Trophoblast cell (in vitro differentiated cells and primary cell): Measurements from ENCODE around the gene KIF1B.
A peak's percentile ranks its signal among the peaks of the same experiment; 100 is the strongest.

ENCODE experiments used
- DNase-seq, 2 donors: peaks; one replicate each; pipeline ENCODE4 v3.0.0-alpha.2; 2016
- H2AFZ ChIP-seq: 2 replicates; pipeline ENCODE4 v1.6.1; 2013; ENCODE audit warnings: low read length, moderate library complexity, mild to moderate bottlenecking; ENCODE audit not compliant: insufficient read depth, poor library complexity
- H2AK5ac ChIP-seq: 2 replicates; pipeline ENCODE4 v1.6.1; 2013; ENCODE audit warnings: mild to moderate bottlenecking, low read length
- H2BK120ac ChIP-seq: 2 replicates; pipeline ENCODE4 v1.6.1; 2013; ENCODE audit warnings: low read length, mild to moderate bottlenecking, moderate library complexity; ENCODE audit not compliant: insufficient read depth, poor library complexity
- H2BK12ac ChIP-seq: 2 replicates; pipeline ENCODE4 v1.6.1; 2013; ENCODE audit warnings: mild to moderate bottlenecking, low read length, moderate library complexity
- H2BK5ac ChIP-seq: 2 replicates; pipeline ENCODE4 v1.6.1; 2013; ENCODE audit warnings: low read length, low read depth, moderate library complexity, mild to moderate bottlenecking; ENCODE audit not compliant: poor library complexity
- H3K14ac ChIP-seq: 2 replicates; pipeline ENCODE4 v1.6.1; 2013; ENCODE audit warnings: mild to moderate bottlenecking, low read length
- H3K18ac ChIP-seq: 2 replicates; pipeline ENCODE4 v1.6.1; 2013; ENCODE audit warnings: mild to moderate bottlenecking, low read length
- H3K23ac ChIP-seq: 2 replicates; pipeline ENCODE4 v1.6.1; 2013; ENCODE audit warnings: low read length
- H3K27ac ChIP-seq: 2 replicates; pipeline ENCODE4 v1.5.1; 2013; ENCODE audit warnings: low read depth, mild to moderate bottlenecking, inconsistent platforms, low read length, moderate library complexity
- H3K27me3 ChIP-seq: 2 replicates; pipeline ENCODE4 v1.6.1; 2013; ENCODE audit warnings: inconsistent platforms, mild to moderate bottlenecking, low read length, moderate library complexity; ENCODE audit not compliant: insufficient read depth
- H3K36me3 ChIP-seq, 2 experiments: 1 replicate in 1 of 2; 2 replicates in 1 of 2; pipeline ENCODE4 v1.6.1; 2013; ENCODE audit warnings: low read length in 2 of 2, mild to moderate bottlenecking in 2 of 2, moderate library complexity in 1 of 2; ENCODE audit not compliant: insufficient read depth in 2 of 2, control insufficient read depth in 1 of 2
- H3K4ac ChIP-seq: 2 replicates; pipeline ENCODE4 v1.6.1; 2013; ENCODE audit warnings: low read depth, mild to moderate bottlenecking, low read length, moderate library complexity
- H3K4me1 ChIP-seq, 2 experiments: 1 replicate in 1 of 2; 2 replicates in 1 of 2; pipeline ENCODE4 v1.6.1; 2013; ENCODE audit warnings: low read length in 2 of 2, mild to moderate bottlenecking in 2 of 2, moderate library complexity in 1 of 2; ENCODE audit not compliant: insufficient read depth in 2 of 2, control insufficient read depth in 1 of 2
- H3K4me2 ChIP-seq: 2 replicates; pipeline ENCODE4 v1.6.1; 2013; ENCODE audit warnings: inconsistent platforms, mild to moderate bottlenecking, low read length, moderate library complexity
- H3K4me3 ChIP-seq: 2 replicates; pipeline ENCODE4 v1.5.1; 2013; ENCODE audit warnings: mild to moderate bottlenecking, low read depth, low read length, inconsistent platforms
- H3K79me1 ChIP-seq: one replicate; pipeline ENCODE4 v1.6.1; 2013; ENCODE audit warnings: low read length
- H3K79me2 ChIP-seq: 2 replicates; pipeline ENCODE4 v1.6.1; 2013; ENCODE audit warnings: low read length, mild to moderate bottlenecking; ENCODE audit not compliant: control insufficient read depth, insufficient read depth, poor library complexity
- H3K9ac ChIP-seq: 2 replicates; pipeline ENCODE4 v1.6.1; 2013; ENCODE audit warnings: mild to moderate bottlenecking, low read length
- H3K9me3 ChIP-seq: 2 replicates; pipeline ENCODE4 v1.6.1; 2013; ENCODE audit warnings: low read depth, mild to moderate bottlenecking, control low read depth, inconsistent platforms, low read length; ENCODE audit not compliant: insufficient read depth
- H4K12ac ChIP-seq: 2 replicates; pipeline ENCODE4 v1.6.1; 2013; ENCODE audit warnings: low read depth, mild to moderate bottlenecking, low read length, moderate library complexity
- H4K8ac ChIP-seq: 2 replicates; pipeline ENCODE4 v1.6.1; 2013; ENCODE audit warnings: low read depth, mild to moderate bottlenecking, low read length, moderate library complexity
- H4K91ac ChIP-seq: one replicate; pipeline ENCODE4 v1.6.1; 2013; ENCODE audit warnings: low read depth, mild to moderate bottlenecking, low read length, moderate library complexity
- WGBS: extraction: QIAGEN DNeasy Blood & Tissue Kit; methylation state at CpG from one replicate; pipeline ENCODE4 v1.1.7; 2013; ENCODE audit warnings: missing lambda C conversion rate; ENCODE audit not compliant: insufficient read length, insufficient coverage; ENCODE audit errors: extremely low coverage; 5-methylcytosine and 5-hydroxymethylcytosine counted together

The KIF1B gene

DNA sequence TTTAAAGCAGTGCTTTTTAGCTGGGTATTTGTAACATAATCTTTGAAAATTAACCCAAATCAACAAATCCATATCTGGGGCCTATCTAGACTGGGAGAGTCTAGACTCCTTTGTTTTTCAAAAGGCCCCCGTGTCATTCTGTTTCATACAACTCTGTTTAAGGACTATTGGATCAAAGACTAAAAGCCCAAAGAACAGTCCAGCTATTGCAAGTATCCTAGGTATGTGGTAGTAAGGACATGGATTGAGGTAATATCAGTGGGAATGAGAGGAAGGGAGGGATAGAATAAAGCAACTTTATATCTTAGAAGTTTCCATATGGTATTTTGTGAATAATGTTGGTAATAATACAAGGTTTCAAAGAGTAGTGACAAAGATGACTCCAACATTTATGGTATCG lies 18.2 kb downstream of the KIF1B start:
- H3K27me3 ChIP-seq, result no peaks in the 10 kb centered on the region
- H3K4ac ChIP-seq, result no peak overlapping the region
- H2BK120ac ChIP-seq, result no peak overlapping the region
- H2AFZ ChIP-seq, result no peak overlapping the region
- H3K9ac ChIP-seq, result no peak overlapping the region
- no peak overlapping the region for H2BK5ac ChIP-seq
- H3K18ac ChIP-seq, result no peak overlapping the region
- no peak overlapping the region for H3K23ac ChIP-seq
- H3K36me3 ChIP-seq, result no peaks in the 10 kb centered on the region
- H3K4me1 ChIP-seq, result peaks cover 4 to 6% of the 10 kb centered on the region in 2 experiments
- H3K79me1 ChIP-seq, result no peaks in the 10 kb centered on the region
- no peak overlapping the region for H3K27ac ChIP-seq
- no peak overlapping the region for H2BK12ac ChIP-seq
- H3K4me2 ChIP-seq, result peak overlapping the region; percentile 21
- no peak overlapping the region for H4K12ac ChIP-seq
- H3K9me3 ChIP-seq, result no peaks in the 10 kb centered on the region
- no peak overlapping the region for H2AK5ac ChIP-seq
- peaks cover 6% of the 10 kb centered on the region for H3K79me2 ChIP-seq
- no CpG with 5 or more reads among the region's 2 CpGs for WGBS
- H3K14ac ChIP-seq, result no peak overlapping the region
- H4K91ac ChIP-seq, result no peak overlapping the region
- H4K8ac ChIP-seq, result no peak overlapping the region
- DNase-seq, result no peak
- H3K4me3 ChIP-seq, result no peak overlapping the region

DNA sequence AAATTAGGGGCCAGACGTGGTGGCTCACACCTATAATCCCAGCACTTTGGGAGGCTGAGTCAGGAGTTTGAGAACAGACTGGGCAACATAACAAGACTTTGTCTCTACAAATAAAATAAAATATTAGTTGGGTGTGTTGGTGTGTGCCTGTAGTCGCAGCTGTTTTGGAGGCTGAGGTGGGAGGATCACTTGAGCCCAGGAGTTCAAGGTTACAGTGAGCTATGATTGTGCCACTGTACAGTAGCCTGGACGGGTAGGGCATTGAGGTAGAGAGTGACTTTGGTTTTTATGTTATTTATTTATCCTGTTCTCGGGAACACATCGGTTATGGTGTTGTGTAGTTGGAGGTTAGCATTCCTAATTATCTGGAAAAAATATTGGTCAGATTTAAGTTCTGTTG lies 19.5 kb downstream of the KIF1B start:
- H3K4ac ChIP-seq, result peak overlapping the region; percentile 4
- H2AFZ ChIP-seq, result no peak overlapping the region
- no peak overlapping the region for H2AK5ac ChIP-seq
- H3K14ac ChIP-seq, result no peak overlapping the region
- H2BK12ac ChIP-seq, result no peak overlapping the region
- no CpG with 5 or more reads among the region's 5 CpGs for WGBS
- DNase-seq, result no peak
- H3K9me3 ChIP-seq, result no peaks in the 10 kb centered on the region
- no peak overlapping the region for H3K23ac ChIP-seq
- H3K9ac ChIP-seq, result no peak overlapping the region
- peaks cover 3 to 4% of the 10 kb centered on the region in 2 experiments for H3K36me3 ChIP-seq
- no peaks in the 10 kb centered on the region for H3K27me3 ChIP-seq
- H3K4me2 ChIP-seq, result no peak overlapping the region
- H3K4me3 ChIP-seq, result no peak overlapping the region
- H3K79me1 ChIP-seq, result no peaks in the 10 kb centered on the region
- H4K8ac ChIP-seq, result no peak overlapping the region
- H2BK120ac ChIP-seq, result no peak overlapping the region
- H4K91ac ChIP-seq, result no peak overlapping the region
- H3K18ac ChIP-seq, result no peak overlapping the region
- H3K4me1 ChIP-seq, result peaks cover 3 to 4% of the 10 kb centered on the region in 2 experiments
- no peak overlapping the region for H2BK5ac ChIP-seq
- no peaks in the 10 kb centered on the region for H3K79me2 ChIP-seq
- H4K12ac ChIP-seq, result no peak overlapping the region
- no peak overlapping the region for H3K27ac ChIP-seq

- H2BK5ac ChIP-seq, result no peak overlapping the region
- no peak overlapping the region for H3K18ac ChIP-seq
- no peak for DNase-seq
- no peak overlapping the region for H3K4me2 ChIP-seq
- no CpG with 5 or more reads among the region's 5 CpGs for WGBS
- no peak overlapping the region for H3K9ac ChIP-seq
- no peak overlapping the region for H3K14ac ChIP-seq
- H4K12ac ChIP-seq, result no peak overlapping the region
- H3K36me3 ChIP-seq, result peaks cover 11% of the 10 kb centered on the region in 2 experiments
- no peaks in the 10 kb centered on the region for H3K4me1 ChIP-seq
- no peak overlapping the region for H2BK12ac ChIP-seq
- no peak overlapping the region for H2AK5ac ChIP-seq
- H3K4ac ChIP-seq, result no peak overlapping the region
- H2BK120ac ChIP-seq, result no peak overlapping the region
- no peaks in the 10 kb centered on the region for H3K9me3 ChIP-seq
- no peak overlapping the region for H4K91ac ChIP-seq
- H3K27ac ChIP-seq, result no peak overlapping the region
- H3K79me1 ChIP-seq, result no peaks in the 10 kb centered on the region
- H3K27me3 ChIP-seq, result no peaks in the 10 kb centered on the region
- no peak overlapping the region for H4K8ac ChIP-seq
- no peak overlapping the region for H3K4me3 ChIP-seq
- H3K23ac ChIP-seq, result no peak overlapping the region
- no peaks in the 10 kb centered on the region for H3K79me2 ChIP-seq
- H2AFZ ChIP-seq, result no peak overlapping the region
Observed at GRCh38 chr1:10232163-10232562, 21.8 kb downstream of the KIF1B start.

GRCh38 chr1:10236405-10237156 lies 26.2 kb downstream of the KIF1B start:
- no peak overlapping the region for H2AFZ ChIP-seq
- no peak overlapping the region for H2BK5ac ChIP-seq
- no CpG with 5 or more reads among the region's 2 CpGs for WGBS
- no peak overlapping the region for H2BK12ac ChIP-seq
- no peak overlapping the region for H4K12ac ChIP-seq
- H3K18ac ChIP-seq, result no peak overlapping the region
- H3K23ac ChIP-seq, result no peak overlapping the region
- H3K27ac ChIP-seq, result no peak overlapping the region
- peaks cover 3% of the 10 kb centered on the region for H3K79me2 ChIP-seq
- H3K9me3 ChIP-seq, result no peaks in the 10 kb centered on the region
- H3K4me3 ChIP-seq, result no peak overlapping the region
- no peaks in the 10 kb centered on the region for H3K79me1 ChIP-seq
- H3K36me3 ChIP-seq, result peaks cover 11 to 12% of the 10 kb centered on the region in 2 experiments
- H2AK5ac ChIP-seq, result no peak overlapping the region
- no peak overlapping the region for H3K4ac ChIP-seq
- no peaks in the 10 kb centered on the region for H3K4me1 ChIP-seq
- H4K8ac ChIP-seq, result no peak overlapping the region
- H3K14ac ChIP-seq, result no peak overlapping the region
- no peak overlapping the region for H4K91ac ChIP-seq
- H3K4me2 ChIP-seq, result no peak overlapping the region
- DNase-seq, result no peak
- no peak overlapping the region for H2BK120ac ChIP-seq
- H3K27me3 ChIP-seq, result no peaks in the 10 kb centered on the region
- H3K9ac ChIP-seq, result no peak overlapping the region
